Measurements from ENCODE around the gene PTTG2.
"Not testable (repeated sequence)": the region's sequence is repeated elsewhere in the genome, so short reads cannot be mapped to it uniquely, and the experiment has no call there.

PTTG2 gene

DNA sequence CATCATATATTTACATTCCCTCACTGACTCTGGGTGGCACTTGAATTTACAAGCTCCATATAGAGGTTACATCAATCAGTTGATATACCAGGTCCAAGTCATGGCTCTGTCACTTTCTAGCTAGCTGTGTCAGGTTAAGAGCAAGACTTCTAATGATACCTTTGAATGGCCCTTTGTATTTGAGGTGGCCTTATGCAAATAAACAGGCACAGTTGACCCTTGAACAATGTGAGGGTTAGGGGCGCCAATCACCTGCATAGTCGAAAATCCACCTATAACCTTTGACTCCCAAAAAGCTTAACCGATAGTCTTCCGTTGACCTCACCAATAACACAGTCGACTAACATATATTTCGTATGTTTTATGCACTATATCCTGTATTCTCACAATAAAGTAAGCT lies 1.3 kb upstream of the PTTG2 start:
- no peak for DNase-seq

- DNase-seq = no peak
Observed at GRCh38 chr4:37960679-37961450, 667 bp downstream of the PTTG2 start.

DNA sequence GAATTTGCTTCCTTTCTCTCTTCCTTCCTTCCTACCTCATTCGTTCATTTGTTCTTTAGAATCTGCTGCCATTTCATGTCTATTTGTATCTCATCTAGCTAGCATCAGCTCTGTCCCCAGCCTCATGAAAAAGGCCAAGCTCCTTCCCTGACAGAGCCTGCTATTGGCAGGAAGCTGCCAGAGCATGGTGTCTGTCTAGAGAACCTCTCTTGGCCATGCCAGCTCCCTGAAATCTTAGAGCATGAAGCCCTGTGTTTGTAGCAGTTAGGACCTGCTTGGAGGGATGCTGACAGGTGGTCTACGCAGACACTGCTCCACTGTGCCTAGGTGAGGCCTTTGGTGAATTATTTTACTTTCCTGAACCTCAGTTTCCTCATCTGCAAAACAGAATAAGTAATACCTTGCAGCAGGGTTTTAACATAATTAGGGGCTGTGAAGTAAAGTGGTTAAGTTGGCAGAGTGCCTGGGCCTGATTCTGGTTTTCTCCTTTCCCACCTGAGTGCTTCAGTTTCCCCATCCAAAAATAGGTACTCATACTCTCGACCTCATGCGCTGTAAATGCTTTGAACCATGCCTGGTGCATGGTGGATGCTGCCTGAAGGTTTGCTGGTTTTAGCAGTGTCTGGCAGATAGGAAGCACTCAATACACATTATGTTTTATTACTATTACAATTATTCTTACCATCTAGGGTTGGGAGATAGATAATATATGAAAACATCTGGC lies 4.7 kb downstream of the PTTG2 start:
- DNase-seq = no peak

DNA sequence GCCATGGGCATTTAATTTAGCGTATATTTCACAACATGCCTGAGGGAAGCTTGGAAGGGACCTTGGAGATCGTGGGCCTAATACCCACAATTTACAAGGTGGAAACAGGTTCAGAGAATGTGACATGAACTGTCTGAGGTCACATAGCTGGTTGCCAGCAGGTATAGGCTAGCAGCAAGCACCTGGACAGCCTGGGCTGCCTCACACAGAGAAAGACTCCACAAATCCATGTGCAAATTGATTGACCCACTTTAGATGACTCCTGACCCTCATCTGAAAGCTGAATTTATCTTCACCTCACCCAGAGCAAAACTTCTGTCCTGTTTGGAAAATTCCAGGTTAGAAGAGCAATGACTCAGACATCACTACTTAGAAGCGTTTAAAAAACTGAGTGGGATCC lies 5.8 kb downstream of the PTTG2 start:
- no peak for DNase-seq

DNA sequence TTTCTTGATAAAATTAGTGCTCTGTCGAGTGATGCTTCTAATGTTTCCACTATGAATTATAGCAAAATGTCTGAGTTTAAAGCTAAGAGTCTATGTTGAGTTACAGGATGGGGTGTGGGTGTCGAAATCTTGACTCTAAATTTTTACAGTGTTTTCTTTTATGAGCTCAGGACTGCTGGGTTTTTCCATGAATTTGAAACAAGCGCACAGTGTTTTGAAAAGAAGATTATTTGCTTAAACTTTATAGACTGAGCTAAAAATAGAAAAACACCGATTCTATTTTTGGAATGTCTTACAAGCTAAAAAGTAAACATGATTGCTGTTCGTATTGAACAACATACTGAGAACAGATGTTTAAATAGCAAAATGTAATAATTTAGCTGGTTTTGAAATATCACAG lies 7.5 kb downstream of the PTTG2 start:
- no peak for DNase-seq

- DNase-seq = no peak
Observed at GRCh38 chr4:37968747-37969146, 8.5 kb downstream of the PTTG2 start.

DNA sequence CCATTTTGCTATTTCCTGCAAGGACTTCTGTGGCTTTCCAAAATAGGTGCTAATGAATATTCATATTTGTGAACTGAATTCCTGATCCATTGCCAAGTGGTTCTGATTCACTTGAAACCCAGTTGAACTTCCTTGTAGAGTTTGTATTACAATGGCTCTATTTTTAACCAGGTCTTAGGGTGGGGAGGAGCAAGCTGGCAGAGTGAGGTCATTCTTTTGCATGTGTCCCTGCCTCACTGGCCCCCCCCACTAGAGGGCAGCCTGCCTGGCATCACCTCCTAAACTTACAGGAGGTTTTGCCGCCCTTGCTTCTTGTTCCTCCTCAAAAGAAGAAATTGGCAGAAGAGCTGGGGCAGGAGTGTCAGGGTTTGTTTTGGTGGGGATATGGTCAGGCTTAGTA lies 10.5 kb downstream of the PTTG2 start:
- peak; percentile 14 for DNase-seq

- no peak for DNase-seq
Observed at GRCh38 chr4:37971202-37971601, 11.0 kb downstream of the PTTG2 start.

- DNase-seq = no peak
Observed at GRCh38 chr4:37973441-37973840, 13.2 kb downstream of the PTTG2 start.

GRCh38 chr4:37975321-37975822 lies 15.2 kb downstream of the PTTG2 start:
- not testable (repeated sequence) for DNase-seq

DNA sequence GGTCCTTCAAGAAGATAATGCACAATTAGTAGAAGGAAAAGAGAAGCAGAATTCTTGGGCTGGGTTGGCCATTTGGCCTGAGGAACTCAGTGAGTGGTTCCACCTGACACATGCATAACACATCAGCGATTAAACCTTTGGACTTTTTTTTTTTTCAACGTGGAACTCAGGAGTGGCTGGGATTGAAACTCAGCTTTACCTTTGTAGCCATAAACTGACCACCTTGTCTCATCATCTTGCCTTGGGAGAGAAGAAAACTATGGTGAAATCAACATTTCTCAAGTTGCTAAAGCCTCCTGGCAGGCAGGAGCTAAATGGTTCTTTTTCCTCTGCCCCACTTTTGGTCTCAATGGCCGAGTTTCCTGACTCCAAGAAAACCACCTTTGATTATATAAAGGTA lies 16.3 kb downstream of the PTTG2 start:
- no peak for DNase-seq

GRCh38 chr4:37976991-37977470 lies 16.8 kb downstream of the PTTG2 start:
- DNase-seq = peak; percentile 72

GRCh38 chr4:37977471-37978247 lies 17.5 kb downstream of the PTTG2 start:
- DNase-seq = peak; percentile 64

DNA sequence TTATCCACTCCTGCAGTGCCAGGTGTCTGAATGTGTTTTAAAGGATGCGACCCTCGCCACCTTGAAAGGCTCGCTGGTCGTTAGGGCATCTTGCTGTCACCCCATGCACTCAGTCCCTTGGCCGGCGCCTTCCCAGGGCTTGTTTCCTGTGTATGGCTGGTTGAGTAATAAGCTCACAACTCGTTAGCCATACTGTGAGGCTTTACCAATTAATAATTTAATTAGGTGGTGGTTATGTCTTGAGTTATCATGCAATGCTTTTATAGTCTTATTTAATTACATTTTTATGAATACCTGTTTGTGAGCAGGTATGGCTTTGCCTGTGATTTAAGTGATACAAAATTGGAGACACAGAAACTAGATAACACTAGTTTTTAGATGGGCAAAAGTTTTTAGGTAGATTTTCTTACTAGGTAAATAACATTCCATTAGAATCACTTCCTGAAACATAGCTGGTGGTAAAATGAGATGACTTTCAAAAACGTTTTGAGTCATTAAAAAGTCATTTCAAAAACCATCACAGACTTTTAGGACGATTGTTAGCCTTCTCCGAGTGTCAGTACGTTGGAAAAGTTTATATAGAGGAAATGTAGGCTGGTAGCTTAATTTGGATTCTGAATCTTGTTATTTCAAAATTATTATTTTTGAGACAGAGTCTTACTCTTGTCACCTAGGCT lies 18.2 kb downstream of the PTTG2 start:
- DNase-seq = peak; percentile 37

- no peak for DNase-seq
Observed at GRCh38 chr4:37980246-37980645, 20.0 kb downstream of the PTTG2 start.

GRCh38 chr4:37981425-37981824 lies 21.2 kb downstream of the PTTG2 start:
- peak; percentile 9 for DNase-seq

GRCh38 chr4:37981844-37982720 lies 21.9 kb downstream of the PTTG2 start:
- peak; percentile 18 for DNase-seq

DNA sequence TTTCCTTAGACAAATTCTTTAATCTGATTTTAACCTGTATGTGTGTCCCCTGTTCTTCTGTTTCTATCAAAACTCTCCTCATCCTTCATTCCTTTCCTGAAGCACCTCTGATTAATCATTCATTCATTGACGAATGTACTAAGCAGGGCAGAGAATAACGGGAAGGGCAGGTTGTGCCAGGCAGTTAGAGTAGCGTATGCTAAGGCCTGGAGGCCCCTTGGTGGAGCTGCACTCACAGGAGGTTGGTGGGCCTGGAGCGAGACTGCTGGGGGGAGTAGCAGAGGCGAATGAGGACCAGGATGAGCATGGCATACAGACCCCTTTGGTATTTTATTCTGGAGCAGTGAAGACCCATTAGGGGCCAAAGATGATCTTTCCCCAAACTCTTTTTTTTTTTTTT lies 22.5 kb downstream of the PTTG2 start:
- DNase-seq = no peak

DNA sequence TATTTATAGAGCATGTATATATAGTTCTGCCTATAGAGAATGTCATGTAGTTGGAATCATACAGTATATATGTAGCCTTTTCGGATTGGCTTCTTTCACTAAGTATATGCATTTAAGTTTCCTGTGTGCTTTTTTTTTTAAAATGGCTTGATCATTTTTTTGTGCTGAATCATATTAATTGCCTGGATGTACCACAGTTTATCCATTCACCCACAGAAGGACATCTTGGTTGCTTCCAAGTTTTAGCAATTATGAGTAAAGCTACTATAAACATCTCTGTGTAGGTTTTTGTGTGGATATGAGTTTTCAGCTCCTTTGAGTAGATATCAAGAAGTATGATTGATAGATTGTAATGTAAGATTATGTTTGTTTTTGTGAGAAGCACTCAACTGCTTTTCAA lies 23.8 kb downstream of the PTTG2 start:
- DNase-seq = no peak

GRCh38 chr4:37985730-37986275 lies 25.6 kb downstream of the PTTG2 start:
- DNase-seq = no peak

- DNase-seq = no peak
Observed at GRCh38 chr4:37988670-37989069, 28.5 kb downstream of the PTTG2 start.
